WERI-Rb-1 (cell line): ENCODE measurements around the gene GBA2.

Experiments used
- DNase-seq: peaks from one replicate; pipeline ENCODE4 v3.0.0-alpha.2; 2020
- H3K27ac ChIP-seq: fragments of 250-450 bp; sonication (Bioruptor Pico); 2 replicates; pipeline ENCODE4 v1.5.1; 2020; ENCODE audit warnings: mild to moderate bottlenecking, moderate library complexity
- H3K27me3 ChIP-seq: fragments of 250-450 bp; sonication (Bioruptor Pico); 2 replicates; pipeline ENCODE4 v1.5.1; 2021; ENCODE audit warnings: mild to moderate bottlenecking, low read depth, moderate library complexity; ENCODE audit not compliant: insufficient read depth, severe bottlenecking
- H3K36me3 ChIP-seq: fragments of 250-450 bp; sonication (Bioruptor Pico); 2 replicates; pipeline ENCODE4 v1.5.1; 2020; ENCODE audit warnings: mild to moderate bottlenecking, moderate library complexity
- H3K4me3 ChIP-seq: 2 replicates; pipeline ENCODE4 v1.5.1; 2011; ENCODE audit warnings: low read depth, mild to moderate bottlenecking, control low read depth, low read length
- H3K9me3 ChIP-seq: fragments of 250-450 bp; sonication (Bioruptor Pico); 2 replicates; pipeline ENCODE4 v1.5.1; 2021; ENCODE audit warnings: mild to moderate bottlenecking, moderate library complexity; ENCODE audit not compliant: severe bottlenecking
- TF ChIP-seq, protein P1 (sequence below): IDR thresholded peaks from 2 replicates; pipeline ENCODE4 v1.5.1; 2011; ENCODE audit warnings: low read depth, mild to moderate bottlenecking, control low read depth, inconsistent platforms, low read length

GBA2 gene

DNA sequence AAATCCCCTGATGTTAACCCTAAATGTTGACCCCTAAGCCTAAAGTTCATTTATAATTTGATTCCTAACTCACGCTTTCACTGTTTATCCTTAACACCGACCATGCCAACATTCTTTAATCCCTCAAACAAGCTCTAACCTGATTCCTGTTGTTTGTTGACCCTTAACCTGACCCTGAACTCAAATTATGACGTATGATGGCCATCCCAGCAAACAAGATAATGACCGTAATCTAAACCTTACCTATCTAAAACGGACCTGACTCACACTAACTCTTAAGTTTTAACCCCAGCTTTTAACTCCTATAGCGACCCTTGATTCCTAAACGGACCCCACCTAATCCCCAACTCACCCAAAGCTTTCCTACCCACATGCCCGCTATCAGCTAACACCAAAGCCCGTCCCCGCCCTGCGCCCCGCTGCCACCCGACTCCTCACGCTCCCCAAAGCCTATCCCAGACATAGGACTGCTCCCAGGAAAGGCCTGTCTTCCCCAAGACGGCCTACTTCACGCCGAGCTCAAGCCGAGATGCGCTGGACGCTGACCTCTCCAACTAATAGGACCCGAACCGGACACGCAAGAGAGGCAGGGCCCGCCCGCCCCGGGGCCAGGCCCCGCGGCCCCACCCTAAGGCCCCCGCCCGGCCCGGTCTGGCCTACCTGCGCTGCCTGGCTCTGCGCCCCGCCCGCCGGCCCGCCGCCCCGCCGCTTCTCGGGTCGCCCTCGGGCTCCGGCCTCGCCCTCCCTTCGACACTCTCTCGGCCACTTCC is 17.4 kb downstream of the GBA2 start:
- Histone ChIP-seq H3K27me3 (no peaks in the 10 kb centered on the region), H3K27ac (peak overlapping the region; percentile 83), H3K36me3 (peaks cover 30% of the 10 kb centered on the region), H3K4me3 (peak overlapping the region; percentile 57), H3K9me3 (no peaks in the 10 kb centered on the region)
- TF ChIP-seq, protein P1, sequence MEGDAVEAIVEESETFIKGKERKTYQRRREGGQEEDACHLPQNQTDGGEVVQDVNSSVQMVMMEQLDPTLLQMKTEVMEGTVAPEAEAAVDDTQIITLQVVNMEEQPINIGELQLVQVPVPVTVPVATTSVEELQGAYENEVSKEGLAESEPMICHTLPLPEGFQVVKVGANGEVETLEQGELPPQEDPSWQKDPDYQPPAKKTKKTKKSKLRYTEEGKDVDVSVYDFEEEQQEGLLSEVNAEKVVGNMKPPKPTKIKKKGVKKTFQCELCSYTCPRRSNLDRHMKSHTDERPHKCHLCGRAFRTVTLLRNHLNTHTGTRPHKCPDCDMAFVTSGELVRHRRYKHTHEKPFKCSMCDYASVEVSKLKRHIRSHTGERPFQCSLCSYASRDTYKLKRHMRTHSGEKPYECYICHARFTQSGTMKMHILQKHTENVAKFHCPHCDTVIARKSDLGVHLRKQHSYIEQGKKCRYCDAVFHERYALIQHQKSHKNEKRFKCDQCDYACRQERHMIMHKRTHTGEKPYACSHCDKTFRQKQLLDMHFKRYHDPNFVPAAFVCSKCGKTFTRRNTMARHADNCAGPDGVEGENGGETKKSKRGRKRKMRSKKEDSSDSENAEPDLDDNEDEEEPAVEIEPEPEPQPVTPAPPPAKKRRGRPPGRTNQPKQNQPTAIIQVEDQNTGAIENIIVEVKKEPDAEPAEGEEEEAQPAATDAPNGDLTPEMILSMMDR = no peak
- no peak for DNase-seq

- Histone ChIP-seq H3K27ac (no peak overlapping the region), H3K4me3 (no peak overlapping the region)
Observed at GRCh38 chr9:35730486-35730854, 18.6 kb downstream of the GBA2 start.

GRCh38 chr9:35729700-35730485 is 19.1 kb downstream of the GBA2 start:
- peaks cover 23% of the 10 kb centered on the region for H3K36me3 ChIP-seq
- TF ChIP-seq, protein P1 = peak; percentile 50
- H3K27me3 ChIP-seq = no peaks in the 10 kb centered on the region
- H3K4me3 ChIP-seq = no peak overlapping the region
- H3K9me3 ChIP-seq = no peaks in the 10 kb centered on the region
- H3K27ac ChIP-seq = no peak overlapping the region
- DNase-seq = peak; percentile 20

More at GRCh38 chr9:35730486-35730854, 18.6 kb downstream of the GBA2 start:
- TF ChIP-seq, protein P1 = no peak
- DNase-seq = no peak
- peaks cover 24% of the 10 kb centered on the region for H3K36me3 ChIP-seq
- H3K9me3 ChIP-seq = no peaks in the 10 kb centered on the region
- H3K27me3 ChIP-seq = no peaks in the 10 kb centered on the region

DNA sequence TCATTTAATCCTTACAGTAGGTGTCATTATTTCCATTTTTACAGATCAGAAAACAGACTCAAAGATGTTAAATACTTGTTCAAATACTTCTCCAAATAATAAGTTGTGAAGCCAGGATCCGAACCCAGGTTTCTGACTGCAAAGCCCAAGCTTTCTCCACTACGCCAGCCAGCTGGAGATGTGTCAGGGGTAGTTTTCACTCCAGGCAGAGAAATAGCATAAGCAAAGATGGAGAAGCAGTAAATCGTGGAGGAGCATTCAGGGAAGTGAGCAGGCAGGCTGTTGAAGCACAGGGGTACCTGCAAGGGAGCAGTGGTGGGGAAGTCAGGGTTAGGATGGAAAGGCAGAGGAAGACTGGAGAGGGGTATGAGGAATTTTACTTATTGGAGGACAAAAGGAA is 19.9 kb downstream of the GBA2 start:
- no peaks in the 10 kb centered on the region for H3K9me3 ChIP-seq
- DNase-seq = no peak
- no peaks in the 10 kb centered on the region for H3K27me3 ChIP-seq
- no peak overlapping the region for H3K27ac ChIP-seq
- TF ChIP-seq, protein P1 = no peak
- no peak overlapping the region for H3K4me3 ChIP-seq
- H3K36me3 ChIP-seq = peaks cover 23% of the 10 kb centered on the region

DNA sequence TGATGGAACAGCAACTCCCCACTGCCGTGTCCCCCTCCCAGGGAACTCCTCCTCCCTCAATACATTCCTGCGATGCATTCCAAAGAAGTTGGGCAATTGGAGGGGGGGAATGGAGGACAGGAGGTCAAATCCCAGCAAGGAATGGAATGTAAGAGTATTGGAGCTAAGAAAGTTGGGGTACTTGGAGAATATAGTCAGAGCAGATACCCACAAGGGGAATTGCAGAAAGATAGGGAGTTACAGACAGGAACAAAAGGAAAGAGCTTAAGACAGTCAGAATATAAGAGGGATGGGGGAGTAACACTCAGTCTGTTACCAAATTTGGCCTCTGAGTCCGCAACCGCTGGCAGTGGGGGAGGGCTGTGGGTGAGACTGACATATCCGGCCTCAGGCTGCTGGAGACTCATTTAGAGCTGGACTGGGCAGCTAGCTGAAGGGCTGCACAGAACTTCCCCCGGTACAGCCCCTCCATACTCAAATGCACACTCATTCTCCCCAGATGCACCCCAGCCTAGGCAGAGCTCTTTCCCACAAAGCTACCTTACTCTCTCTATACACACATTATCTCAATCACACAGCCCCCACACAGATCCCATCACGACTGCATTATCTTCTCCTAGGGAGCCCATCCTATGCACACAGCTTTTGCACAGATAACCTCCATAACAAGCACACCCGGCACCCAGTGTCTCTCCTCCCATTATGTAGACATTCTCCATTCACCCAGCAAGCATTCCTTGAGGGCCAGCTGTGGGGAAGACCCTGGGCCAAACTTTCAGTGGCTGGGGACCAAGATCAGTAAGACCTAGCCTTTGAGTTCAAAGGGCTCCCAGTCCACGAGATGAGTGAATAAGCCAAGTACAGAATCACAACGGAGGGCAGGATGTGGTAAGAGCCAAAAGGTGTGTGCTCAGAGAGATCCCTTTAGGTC is 20.7 kb downstream of the GBA2 start:
- TF ChIP-seq, protein P1 = no peak
- Histone ChIP-seq H3K27me3 (no peaks in the 10 kb centered on the region), H3K36me3 (peaks cover 31% of the 10 kb centered on the region), H3K9me3 (no peaks in the 10 kb centered on the region), H3K4me3 (no peak overlapping the region), H3K27ac (no peak overlapping the region)
- no peak for DNase-seq
